Type B pancreatic cell (in vitro differentiated cells): Measurements from ENCODE around the gene KCNK6. TPM values are rescaled to one million over a fixed set of nuclear protein-coding genes. Genes with fewer than 3 reads are reported as not detected.

Experiments used
- DNase-seq: peaks from one replicate; pipeline ENCODE4 v3.0.0; 2021; ENCODE audit warnings: mixed read lengths; ENCODE audit not compliant: unreplicated experiment; ENCODE audit errors: extremely low spot score
- H3K27ac Mint-ChIP-seq: 2 replicates; pipeline ENCODE4 v1.8.0; 2021; ENCODE audit warnings: mild to moderate bottlenecking, mixed read lengths
- H3K27me3 Mint-ChIP-seq: 2 replicates; pipeline ENCODE4 v1.8.0; 2021; ENCODE audit warnings: mixed read lengths
- H3K36me3 Mint-ChIP-seq: 2 replicates; pipeline ENCODE4 v1.8.0; 2021; ENCODE audit warnings: mixed read lengths
- H3K4me1 Mint-ChIP-seq: one replicate; pipeline ENCODE4 v1.8.0; 2021; ENCODE audit warnings: mixed read lengths; ENCODE audit not compliant: unreplicated experiment
- H3K4me3 Mint-ChIP-seq: 2 replicates; pipeline ENCODE4 v1.8.0; 2021; ENCODE audit warnings: mild to moderate bottlenecking, mixed read lengths
- H3K9me3 Mint-ChIP-seq: 2 replicates; pipeline ENCODE4 v1.8.0; 2021; ENCODE audit warnings: mixed read lengths
- CTCF ChIP-seq: fragments of 200-600 bp; sonication (generic); conservative IDR thresholded peaks from 2 replicates; pipeline ENCODE4 v1.5.0; 2021; ENCODE audit warnings: antibody characterized with exemption, mild to moderate bottlenecking
- total RNA-seq: library from RNA; stranded (reverse); gene quantifications from 2 replicates; pipeline ENCODE4 v1.2.1, GENCODE V29; 2021; ENCODE audit warnings: low replicate concordance

KCNK6 gene
- total RNA-seq, 1 donor from 2014 or later, result 5.2 TPM

GRCh38 chr19:38352611-38353010 lies 33.0 kb downstream of the KCNK6 start:
- no peak overlapping the region for H3K4me3 Mint-ChIP-seq
- H3K9me3 Mint-ChIP-seq, result no peaks in the 10 kb centered on the region
- TF ChIP-seq CTCF, result no peak
- H3K27ac Mint-ChIP-seq, result no peak overlapping the region
- peaks cover 16% of the 10 kb centered on the region for H3K27me3 Mint-ChIP-seq
- H3K36me3 Mint-ChIP-seq, result no peaks in the 10 kb centered on the region
- H3K4me1 Mint-ChIP-seq, result no peaks in the 10 kb centered on the region
- DNase-seq, result no peak

DNA sequence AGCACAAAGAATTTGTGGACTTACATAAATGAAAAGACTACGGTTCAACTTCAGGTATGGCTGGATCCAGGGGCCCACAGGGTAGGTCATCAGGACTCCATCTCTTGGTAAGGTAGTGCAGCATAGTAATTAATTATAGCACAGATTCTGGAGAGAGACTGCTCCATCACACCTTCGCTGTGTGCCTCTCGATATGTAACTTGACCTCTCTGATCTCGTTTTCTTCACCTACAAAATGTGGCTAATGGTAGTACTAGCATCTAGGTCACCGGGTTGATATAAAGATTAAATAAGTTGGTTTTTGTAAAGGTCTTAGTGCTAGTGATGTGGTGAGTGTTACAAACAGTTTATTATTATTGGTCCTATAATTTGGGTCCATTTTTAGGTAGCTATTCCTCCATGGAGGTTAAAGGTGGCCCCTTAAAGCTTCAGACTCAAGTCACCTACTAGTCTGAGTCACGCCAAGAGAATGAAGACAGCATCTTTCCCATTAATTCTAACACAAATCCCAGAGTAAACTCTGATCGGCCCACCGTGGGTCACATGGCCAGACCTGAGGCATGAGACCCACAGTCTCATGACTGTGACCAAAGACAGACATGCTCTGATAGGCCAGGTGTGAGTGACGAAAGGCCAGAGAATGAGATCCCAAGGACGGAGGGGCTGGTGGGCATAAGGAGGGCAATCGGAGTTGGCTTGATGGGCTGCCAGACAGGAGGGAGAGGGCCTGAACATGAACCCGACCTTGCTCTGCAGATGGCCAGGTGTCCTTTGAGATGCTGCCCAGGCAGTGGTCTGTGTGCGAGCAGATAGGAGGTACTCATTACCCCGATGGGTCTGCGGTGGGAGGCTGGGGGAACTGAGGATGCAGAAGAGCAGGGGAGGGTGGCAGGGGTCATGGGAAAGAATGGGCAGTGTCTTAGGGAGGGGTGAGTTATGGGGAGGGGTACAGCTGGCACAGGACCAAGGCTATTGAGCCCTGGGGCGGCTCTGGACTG lies 36.4 kb downstream of the KCNK6 start:
- H3K36me3 Mint-ChIP-seq, result no peaks in the 10 kb centered on the region

DNA sequence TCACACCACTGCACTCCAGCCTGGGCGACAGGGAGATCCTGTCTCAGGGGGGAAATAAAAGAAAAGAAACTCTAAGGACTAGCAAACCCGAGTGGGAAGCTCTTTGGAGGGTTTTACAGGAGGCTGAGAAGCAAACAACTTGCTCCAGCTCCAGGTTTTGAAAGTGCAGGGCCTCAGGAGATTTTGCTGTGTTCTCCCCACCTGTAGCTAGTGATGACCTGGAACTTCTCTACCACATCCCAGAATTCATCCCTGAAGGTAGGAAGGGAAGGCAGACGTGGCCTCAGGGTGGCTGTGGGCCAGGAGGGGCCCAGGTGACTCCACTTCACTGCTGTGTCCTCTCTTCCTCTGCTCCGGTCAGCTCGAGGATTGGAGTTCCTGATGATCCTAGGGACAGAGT lies 38.4 kb downstream of the KCNK6 start:
- H3K36me3 Mint-ChIP-seq, result no peaks in the 10 kb centered on the region
- H3K27me3 Mint-ChIP-seq, result peaks cover 57% of the 10 kb centered on the region
- H3K9me3 Mint-ChIP-seq, result no peaks in the 10 kb centered on the region
- DNase-seq, result no peak
- no peak for TF ChIP-seq CTCF
- H3K4me1 Mint-ChIP-seq, result no peaks in the 10 kb centered on the region
- H3K4me3 Mint-ChIP-seq, result no peak overlapping the region
- H3K27ac Mint-ChIP-seq, result no peak overlapping the region

More for the DNA sequence above, 36.4 kb downstream of the KCNK6 start:
- H3K27me3 Mint-ChIP-seq, result peaks cover 50% of the 10 kb centered on the region
- no peaks in the 10 kb centered on the region for H3K9me3 Mint-ChIP-seq
- DNase-seq, result no peak
- no peak overlapping the region for H3K4me3 Mint-ChIP-seq
- no peak overlapping the region for H3K27ac Mint-ChIP-seq
- no peaks in the 10 kb centered on the region for H3K4me1 Mint-ChIP-seq
- no peak for TF ChIP-seq CTCF

DNA sequence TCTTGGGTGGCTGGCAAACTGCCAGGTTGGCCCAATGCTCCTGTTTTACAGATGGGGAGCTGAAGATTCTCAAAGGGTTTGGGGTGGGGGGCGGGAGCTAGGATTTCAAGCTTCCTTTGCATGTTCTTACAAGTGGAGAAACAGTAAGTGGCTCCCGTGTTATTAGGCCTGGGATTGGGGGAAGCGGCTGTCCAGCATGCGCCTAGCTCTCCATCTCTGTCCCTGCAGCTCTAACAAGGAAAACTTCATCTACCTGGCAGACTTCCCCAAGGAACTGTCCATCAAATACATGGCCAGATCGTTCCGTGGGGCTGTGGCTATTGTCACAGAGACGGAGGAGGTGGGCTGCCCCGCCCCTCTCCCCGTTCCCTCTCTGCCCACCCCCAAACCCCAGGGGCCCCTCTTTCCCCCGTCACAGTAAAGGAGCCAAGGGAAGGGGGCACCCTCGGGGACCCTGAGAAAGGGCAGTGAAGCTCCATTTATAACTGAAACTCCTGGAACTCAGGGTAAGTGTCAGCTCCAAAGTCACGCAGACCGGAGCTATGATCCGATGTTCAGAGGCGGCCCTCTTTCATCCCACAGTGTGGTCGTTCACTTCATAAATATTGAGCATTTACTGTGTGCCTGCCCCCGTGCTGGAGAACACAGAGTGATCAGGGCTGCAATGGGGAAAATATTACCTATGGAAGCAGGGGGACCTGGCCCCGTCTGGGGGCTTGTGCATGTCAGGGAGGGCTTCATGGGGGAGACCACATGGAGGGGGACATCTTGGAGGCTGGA lies 39.8 kb downstream of the KCNK6 start:
- peaks cover 57% of the 10 kb centered on the region for H3K27me3 Mint-ChIP-seq
- H3K9me3 Mint-ChIP-seq, result no peaks in the 10 kb centered on the region
- H3K4me3 Mint-ChIP-seq, result peak overlapping the region; percentile 81
- TF ChIP-seq CTCF, result no peak
- no peaks in the 10 kb centered on the region for H3K4me1 Mint-ChIP-seq
- H3K27ac Mint-ChIP-seq, result peak overlapping the region; percentile 33
- H3K36me3 Mint-ChIP-seq, result no peaks in the 10 kb centered on the region
- no peak for DNase-seq

DNA sequence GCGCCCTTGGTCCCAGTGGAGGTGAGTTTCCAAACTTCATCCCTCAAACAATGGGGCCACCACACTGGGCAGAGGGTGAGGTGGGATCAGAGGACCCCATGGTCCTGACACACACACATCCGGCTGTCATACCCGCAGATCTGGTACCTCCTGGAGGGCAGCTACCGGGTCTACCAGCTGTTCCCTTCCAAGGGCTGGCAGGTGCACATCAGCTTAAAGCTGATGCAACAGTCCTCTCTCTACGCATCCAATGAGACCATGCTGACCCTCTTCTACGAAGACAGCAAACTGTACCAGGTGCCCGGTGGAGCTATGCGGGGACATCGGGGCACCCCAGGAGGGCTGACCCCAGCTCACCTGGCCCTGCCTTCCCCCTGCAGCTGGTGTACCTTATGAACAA lies 40.7 kb downstream of the KCNK6 start:
- no peaks in the 10 kb centered on the region for H3K9me3 Mint-ChIP-seq

More for the DNA sequence above, 40.7 kb downstream of the KCNK6 start:
- Mint-ChIP-seq H3K4me1 (no peaks in the 10 kb centered on the region), H3K36me3 (no peaks in the 10 kb centered on the region), H3K27me3 (peaks cover 57% of the 10 kb centered on the region), H3K27ac (no peak overlapping the region), H3K4me3 (peak overlapping the region; percentile 90)
- no peak for TF ChIP-seq CTCF
- no peak for DNase-seq
